ENCODE results near the gene KIF3A.

DNA sequence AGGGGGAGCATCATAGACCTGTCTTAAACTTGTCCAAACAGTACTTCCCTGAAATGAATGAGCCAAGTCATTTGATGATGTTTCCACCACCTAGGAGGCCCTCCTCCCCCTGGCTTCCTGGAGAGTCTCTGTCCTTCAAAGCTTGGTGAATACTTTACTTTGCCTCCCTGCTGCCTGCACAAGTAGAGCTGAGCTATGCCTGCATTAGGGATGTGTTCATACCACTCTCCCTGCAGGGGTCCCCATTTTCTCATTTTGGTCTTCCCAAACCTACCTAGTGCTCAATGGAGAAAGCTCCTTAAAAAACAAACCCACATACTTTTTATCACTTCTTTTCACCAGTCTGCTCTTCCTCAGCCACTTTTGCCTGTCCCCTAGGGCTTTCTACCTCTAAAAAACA is 17.6 kb upstream of the KIF3A start:
- no peak for TF ChIP-seq EP300 (IDR thresholded peaks at IDR 0.05)
- no peak for TF ChIP-seq CTCF (IDR thresholded peaks at IDR 0.05)
- TF ChIP-seq POLR2A (IDR thresholded peaks at IDR 0.05) = no peak

Data from stomach (tissue), 4 donors.